Hepatocyte (in vitro differentiated cells): ENCODE measurements around the gene BOD1L2.

Experiments used
- CTCF ChIP-seq: fragments of 200-600 bp; sonication (generic); IDR thresholded peaks from 2 replicates; pipeline ENCODE4 v1.5.1; 2016; ENCODE audit warnings: antibody characterized with exemption, mild to moderate bottlenecking; ENCODE audit not compliant: poor library complexity
- EZH2 ChIP-seq: fragments of 200-600 bp; sonication (generic); IDR thresholded peaks from 2 replicates; pipeline ENCODE4 v1.6.1; 2016; ENCODE audit warnings: antibody characterized with exemption, mild to moderate bottlenecking, borderline replicate concordance

DNA sequence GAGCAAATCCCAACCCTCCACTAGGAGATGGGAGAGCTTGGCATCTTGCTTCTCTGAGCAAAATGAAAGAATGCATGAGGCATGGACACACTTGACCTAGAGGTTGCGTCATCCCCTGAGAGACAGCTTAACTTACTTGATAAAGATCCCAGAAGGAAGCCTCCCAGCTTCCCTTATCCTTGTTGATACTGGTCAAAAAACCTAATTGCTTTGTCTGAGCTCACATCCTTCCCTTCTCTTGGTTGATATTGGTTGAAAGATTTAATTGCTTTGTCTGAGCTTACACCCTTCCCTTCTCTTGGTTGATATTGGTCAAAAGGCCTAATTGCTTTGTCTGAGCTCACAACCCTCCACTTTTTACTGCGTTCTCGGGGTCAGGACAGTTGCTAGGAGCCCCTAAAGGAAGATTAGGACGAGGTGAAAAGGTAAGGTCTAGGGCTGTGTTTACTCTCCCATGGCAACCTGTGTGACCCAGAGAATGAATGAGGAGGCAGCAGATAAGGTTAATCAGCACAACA, 12.2 kb upstream of the BOD1L2 start:
- TF ChIP-seq CTCF (no peak), EZH2 (no peak)
